GM12874 (cell line): ENCODE results near the gene SRGAP3.

Source experiments
- TF ChIP-seq, protein P1 (sequence below): IDR thresholded peaks from 2 replicates; pipeline ENCODE4 v1.5.1; 2011; ENCODE audit warnings: low read depth, mild to moderate bottlenecking, control low read depth, low read length, moderate library complexity; ENCODE audit not compliant: insufficient read depth

The SRGAP3 gene

DNA sequence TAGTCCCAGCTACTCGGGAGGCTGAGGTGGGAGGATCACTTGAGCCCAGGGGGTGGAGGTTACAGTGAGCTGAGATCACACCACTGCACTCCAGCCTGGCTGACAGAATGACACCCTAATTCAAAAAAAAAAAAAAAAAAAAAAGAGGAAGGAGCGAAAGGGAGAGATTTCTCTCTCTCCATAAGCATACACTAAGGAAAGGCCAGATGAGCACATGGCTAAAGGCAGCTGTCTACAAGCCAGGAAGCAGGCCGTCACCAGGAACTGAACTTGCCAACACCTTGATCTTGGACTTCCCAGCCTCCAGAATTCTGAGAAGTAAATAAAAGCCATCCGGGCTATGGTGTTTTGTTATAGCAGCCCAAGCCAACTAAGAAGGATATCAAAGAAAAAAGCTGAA, 7.5 kb downstream of the SRGAP3 start:
- TF ChIP-seq, protein P1, sequence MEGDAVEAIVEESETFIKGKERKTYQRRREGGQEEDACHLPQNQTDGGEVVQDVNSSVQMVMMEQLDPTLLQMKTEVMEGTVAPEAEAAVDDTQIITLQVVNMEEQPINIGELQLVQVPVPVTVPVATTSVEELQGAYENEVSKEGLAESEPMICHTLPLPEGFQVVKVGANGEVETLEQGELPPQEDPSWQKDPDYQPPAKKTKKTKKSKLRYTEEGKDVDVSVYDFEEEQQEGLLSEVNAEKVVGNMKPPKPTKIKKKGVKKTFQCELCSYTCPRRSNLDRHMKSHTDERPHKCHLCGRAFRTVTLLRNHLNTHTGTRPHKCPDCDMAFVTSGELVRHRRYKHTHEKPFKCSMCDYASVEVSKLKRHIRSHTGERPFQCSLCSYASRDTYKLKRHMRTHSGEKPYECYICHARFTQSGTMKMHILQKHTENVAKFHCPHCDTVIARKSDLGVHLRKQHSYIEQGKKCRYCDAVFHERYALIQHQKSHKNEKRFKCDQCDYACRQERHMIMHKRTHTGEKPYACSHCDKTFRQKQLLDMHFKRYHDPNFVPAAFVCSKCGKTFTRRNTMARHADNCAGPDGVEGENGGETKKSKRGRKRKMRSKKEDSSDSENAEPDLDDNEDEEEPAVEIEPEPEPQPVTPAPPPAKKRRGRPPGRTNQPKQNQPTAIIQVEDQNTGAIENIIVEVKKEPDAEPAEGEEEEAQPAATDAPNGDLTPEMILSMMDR, result no peak

- TF ChIP-seq, protein P1, result no peak
These were observed 9.8 kb downstream of the SRGAP3 start for GRCh38 chr3:9239680-9240079.

DNA sequence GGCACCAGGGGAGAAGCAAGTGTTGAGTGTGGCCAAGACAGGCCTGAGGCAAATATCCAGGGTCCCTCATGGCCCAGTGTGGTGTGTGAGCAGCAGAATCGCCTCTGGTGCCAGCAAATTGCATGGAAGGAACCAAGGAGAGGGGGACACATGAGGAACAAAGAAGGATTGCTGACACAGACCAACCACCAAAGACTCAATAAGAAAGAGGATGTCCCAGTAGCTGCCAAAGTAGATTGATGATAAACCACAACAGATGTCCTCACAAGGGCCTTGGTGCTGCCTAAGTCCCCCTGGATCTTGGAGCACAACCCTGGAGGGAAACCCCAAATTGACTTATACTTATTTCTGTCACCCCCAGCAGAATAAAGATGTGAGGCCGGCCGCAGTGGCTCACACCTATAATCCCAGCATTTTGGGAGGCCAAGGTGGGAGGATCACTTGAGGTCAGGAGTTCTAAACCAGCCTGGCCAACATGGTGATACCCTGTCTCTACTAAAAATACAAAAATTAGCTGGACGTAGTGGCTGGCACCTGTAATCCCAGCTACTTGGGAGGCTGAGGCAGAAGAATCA, 10.6 kb downstream of the SRGAP3 start:
- TF ChIP-seq, protein P1, result no peak

DNA sequence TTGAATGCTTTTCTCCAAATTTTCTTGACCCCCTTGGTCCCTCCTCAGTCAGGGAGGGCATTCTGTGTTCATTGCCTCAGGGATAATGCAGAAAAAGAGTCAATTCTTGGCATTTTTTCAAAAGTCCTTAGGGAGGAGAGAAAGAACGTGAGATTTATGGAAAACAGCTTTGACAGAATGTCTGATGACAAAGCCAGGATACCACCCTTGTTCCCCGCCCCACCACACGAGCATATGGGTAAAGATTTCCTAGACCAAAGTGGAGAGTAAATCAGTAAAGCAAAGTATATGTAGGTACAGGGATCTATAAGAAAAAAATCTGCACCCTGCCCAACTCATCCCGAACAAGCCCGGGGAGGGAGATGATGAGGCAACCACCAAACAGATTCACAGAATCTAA, 11.2 kb downstream of the SRGAP3 start:
- TF ChIP-seq, protein P1, result no peak

- TF ChIP-seq, protein P1, result no peak
These were observed 15.4 kb downstream of the SRGAP3 start for GRCh38 chr3:9233814-9234600.

GRCh38 chr3:9233101-9233500, 16.3 kb downstream of the SRGAP3 start:
- TF ChIP-seq, protein P1, result no peak

GRCh38 chr3:9231937-9232336, 17.5 kb downstream of the SRGAP3 start:
- TF ChIP-seq, protein P1, result no peak
